ENCODE results near the gene GRID1.

DNA sequence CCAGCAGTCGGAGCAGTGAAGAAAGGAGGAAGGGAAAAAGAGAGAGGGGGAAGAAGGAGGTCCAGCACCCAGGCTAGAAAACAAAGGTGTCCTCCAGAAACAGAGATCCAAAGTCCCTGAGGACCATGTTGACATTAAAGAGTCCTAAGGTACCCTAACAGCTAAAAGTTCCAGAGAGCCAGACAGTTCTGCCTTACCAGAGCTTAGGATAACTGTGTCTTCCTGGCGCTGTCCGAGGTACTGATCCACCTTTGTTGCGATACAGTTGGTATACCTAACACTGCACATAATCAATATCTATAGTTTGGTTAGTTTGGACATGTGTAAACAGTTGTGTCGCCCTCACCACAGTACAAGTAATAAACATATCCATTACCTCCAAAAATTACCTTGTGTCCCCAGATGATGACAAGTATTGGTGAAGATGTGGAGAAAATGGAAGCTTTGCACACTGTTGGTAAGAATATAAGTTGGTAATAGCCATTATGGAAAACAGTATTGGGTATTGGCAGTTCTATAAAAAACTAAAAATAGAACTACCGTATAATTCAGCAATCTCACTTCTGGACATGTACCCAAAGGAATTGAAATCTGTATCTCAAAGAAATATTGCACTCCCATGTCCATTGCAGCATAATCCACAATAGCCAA is 59.8 kb downstream of the GRID1 start:
- TF ChIP-seq, protein P1, sequence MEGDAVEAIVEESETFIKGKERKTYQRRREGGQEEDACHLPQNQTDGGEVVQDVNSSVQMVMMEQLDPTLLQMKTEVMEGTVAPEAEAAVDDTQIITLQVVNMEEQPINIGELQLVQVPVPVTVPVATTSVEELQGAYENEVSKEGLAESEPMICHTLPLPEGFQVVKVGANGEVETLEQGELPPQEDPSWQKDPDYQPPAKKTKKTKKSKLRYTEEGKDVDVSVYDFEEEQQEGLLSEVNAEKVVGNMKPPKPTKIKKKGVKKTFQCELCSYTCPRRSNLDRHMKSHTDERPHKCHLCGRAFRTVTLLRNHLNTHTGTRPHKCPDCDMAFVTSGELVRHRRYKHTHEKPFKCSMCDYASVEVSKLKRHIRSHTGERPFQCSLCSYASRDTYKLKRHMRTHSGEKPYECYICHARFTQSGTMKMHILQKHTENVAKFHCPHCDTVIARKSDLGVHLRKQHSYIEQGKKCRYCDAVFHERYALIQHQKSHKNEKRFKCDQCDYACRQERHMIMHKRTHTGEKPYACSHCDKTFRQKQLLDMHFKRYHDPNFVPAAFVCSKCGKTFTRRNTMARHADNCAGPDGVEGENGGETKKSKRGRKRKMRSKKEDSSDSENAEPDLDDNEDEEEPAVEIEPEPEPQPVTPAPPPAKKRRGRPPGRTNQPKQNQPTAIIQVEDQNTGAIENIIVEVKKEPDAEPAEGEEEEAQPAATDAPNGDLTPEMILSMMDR (IDR thresholded peaks at IDR 0.05 in 8 of 11, conservative IDR thresholded peaks at IDR 0.05 in 3 of 11) = no peak
- TF ChIP-seq POLR2AphosphoS5 (IDR thresholded peaks at IDR 0.05) = no peak
- no peak for TF ChIP-seq POLR2A (IDR thresholded peaks at IDR 0.05)
